SJSA1 (cell line): ENCODE data around the gene NEXN. TPM values are rescaled to one million over a fixed set of nuclear protein-coding genes. Genes with fewer than 3 reads are reported as not detected.

Source experiments
- DNase-seq, 2 experiments: peaks; one replicate each; pipeline ENCODE4 v3.0.0-alpha.2; 2015 to 2020; ENCODE audit warnings: low spot score in 2 of 2, low read depth in 1 of 2
- H3K27ac ChIP-seq: fragments of 250-450 bp; sonication (Bioruptor Pico); 2 replicates; pipeline ENCODE4 v1.5.1; 2020; ENCODE audit warnings: mild to moderate bottlenecking, moderate library complexity
- H3K27me3 ChIP-seq: fragments of 250-450 bp; sonication (Bioruptor Pico); replicated peaks from 2 replicates; pipeline ENCODE4 v1.5.1; 2020; ENCODE audit warnings: mild to moderate bottlenecking, moderate library complexity
- H3K36me3 ChIP-seq: fragments of 250-450 bp; sonication (Bioruptor Pico); 2 replicates; pipeline ENCODE4 v1.5.1; 2020; ENCODE audit warnings: mild to moderate bottlenecking
- H3K4me1 ChIP-seq: fragments of 250-450 bp; sonication (Bioruptor Pico); replicated peaks from 2 replicates; pipeline ENCODE4 v1.6.1; 2021; ENCODE audit warnings: mild to moderate bottlenecking
- H3K4me3 ChIP-seq: fragments of 250-450 bp; sonication (Bioruptor Pico); 2 replicates; pipeline ENCODE4 v1.5.1; 2020; ENCODE audit warnings: mild to moderate bottlenecking
- H3K9me3 ChIP-seq: fragments of 250-450 bp; sonication (Bioruptor Pico); replicated peaks from 2 replicates; pipeline ENCODE4 v1.5.1; 2020; ENCODE audit warnings: mild to moderate bottlenecking
- total RNA-seq: library from RNA; depleted of rRNA; stranded (reverse); fragments of >200 nt; shearing (Covaris generic); gene quantifications from 2 replicates; pipeline ENCODE4 v1.2.3, GENCODE V29; 2014

The NEXN gene
- total RNA-seq, 1 experiment from 2014 or later: 36.0 TPM

DNA sequence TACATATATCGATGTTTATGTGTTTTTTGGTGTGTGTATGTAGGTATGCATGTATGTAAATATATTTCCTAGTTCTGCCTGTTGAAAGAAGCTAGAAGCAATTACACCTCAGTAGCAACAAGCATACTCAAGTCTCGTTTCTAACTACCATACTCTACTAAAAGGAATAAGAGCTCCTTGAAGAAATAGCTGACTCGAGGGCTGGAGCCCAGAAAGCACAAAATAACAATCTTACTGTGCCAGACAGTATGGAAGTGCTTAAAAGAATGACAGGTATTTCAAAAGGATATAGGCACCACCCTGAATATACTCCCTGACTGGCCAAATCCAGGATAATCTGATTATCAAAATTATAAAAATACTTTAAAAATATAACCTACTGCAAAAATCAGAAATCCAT is 67.3 kb downstream of the NEXN start:
- no peak for DNase-seq
- no peak overlapping the region for H3K27ac ChIP-seq
- H3K4me3 ChIP-seq: no peak overlapping the region
- peaks cover 98% of the 10 kb centered on the region for H3K36me3 ChIP-seq
- no peaks in the 10 kb centered on the region for H3K9me3 ChIP-seq
- H3K27me3 ChIP-seq: no peaks in the 10 kb centered on the region
- no peaks in the 10 kb centered on the region for H3K4me1 ChIP-seq

DNA sequence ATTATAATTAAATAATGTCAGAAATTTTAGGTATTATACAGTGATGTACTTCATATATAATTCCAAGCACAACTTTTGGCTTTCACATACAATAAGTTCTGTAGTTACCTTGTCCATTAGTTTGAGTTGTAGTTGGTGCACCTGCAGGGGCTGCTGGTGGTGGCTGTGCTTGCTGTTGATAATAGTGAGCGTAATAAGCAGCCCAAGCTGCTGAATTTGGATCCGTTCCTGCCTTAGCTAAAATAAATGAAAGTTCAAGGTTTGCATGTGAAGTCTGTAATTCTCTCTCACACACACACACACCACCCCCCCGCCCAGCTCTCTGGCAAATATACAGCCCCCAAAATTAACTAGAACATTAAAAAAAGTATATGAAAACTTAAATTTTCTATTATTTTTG is 68.0 kb downstream of the NEXN start:
- Histone ChIP-seq H3K4me3 (no peak overlapping the region), H3K27ac (no peak overlapping the region), H3K36me3 (peaks cover 98% of the 10 kb centered on the region), H3K9me3 (no peaks in the 10 kb centered on the region), H3K27me3 (no peaks in the 10 kb centered on the region), H3K4me1 (no peaks in the 10 kb centered on the region)
- DNase-seq: no peak

DNA sequence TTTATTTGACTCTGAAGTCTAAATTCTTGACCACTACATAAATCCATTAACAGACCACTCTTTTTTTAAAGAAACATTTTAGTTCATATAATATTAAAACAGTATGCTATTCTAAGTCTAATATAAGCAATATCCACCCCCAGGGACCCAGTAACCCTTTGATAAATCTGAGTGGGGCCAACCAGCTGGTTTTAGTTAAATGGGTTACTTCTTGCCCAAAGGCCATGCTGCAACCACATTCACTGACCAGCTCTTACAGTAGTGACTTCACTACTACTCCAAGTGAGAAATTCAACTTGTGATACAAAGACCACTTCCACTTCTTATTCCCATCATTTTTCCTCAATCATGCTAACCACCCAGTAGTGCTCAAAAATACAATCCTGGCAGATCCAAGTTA is 70.0 kb downstream of the NEXN start:
- H3K27ac ChIP-seq: no peak overlapping the region
- no peak overlapping the region for H3K4me3 ChIP-seq
- H3K9me3 ChIP-seq: no peaks in the 10 kb centered on the region
- H3K27me3 ChIP-seq: no peaks in the 10 kb centered on the region
- no peak for DNase-seq
- peaks cover 99% of the 10 kb centered on the region for H3K36me3 ChIP-seq
- no peaks in the 10 kb centered on the region for H3K4me1 ChIP-seq

DNA sequence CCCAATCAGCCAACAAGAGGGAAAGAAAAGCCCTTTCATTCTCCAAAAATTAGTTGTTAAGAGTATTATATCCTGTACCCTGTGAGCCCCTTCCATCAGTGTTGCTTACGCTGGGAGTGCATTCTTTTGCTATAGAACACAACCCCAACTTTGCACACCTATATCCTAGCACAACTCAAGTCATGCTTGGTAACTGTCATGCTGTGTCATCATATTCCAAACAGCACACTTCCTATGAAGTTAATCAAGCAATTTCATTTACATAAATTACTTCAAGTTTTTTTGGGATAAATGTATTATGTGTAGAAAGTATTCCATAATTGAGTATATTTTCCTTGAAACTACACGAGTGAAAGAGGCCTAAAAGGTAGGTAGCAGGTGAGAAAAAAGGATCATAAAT is 70.4 kb downstream of the NEXN start:
- Histone ChIP-seq H3K27ac (no peak overlapping the region), H3K36me3 (peaks cover 100% of the 10 kb centered on the region), H3K4me1 (no peaks in the 10 kb centered on the region), H3K9me3 (no peaks in the 10 kb centered on the region), H3K27me3 (no peaks in the 10 kb centered on the region), H3K4me3 (no peak overlapping the region)
- no peak for DNase-seq

DNA sequence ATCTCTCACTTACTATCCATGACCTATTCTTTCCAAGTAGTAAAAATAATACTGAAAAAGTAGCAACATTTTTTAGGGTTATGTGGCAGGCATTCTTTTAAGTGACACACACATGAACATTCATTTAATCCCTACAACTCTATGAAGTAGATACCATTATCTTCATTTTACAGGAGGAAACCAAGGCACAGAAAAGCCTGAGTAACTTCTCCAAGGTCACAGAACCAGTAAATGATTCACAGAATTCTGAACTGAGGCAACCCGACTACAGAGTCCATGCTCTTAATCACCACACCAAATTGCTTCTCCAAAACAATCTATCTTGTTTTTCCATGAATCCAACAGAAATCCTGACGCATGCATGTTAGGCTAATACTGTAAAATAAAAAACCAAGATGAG is 73.0 kb downstream of the NEXN start:
- no peak overlapping the region for H3K4me3 ChIP-seq
- H3K27ac ChIP-seq: no peak overlapping the region
- no peak for DNase-seq
- H3K36me3 ChIP-seq: peaks cover 100% of the 10 kb centered on the region
- no peaks in the 10 kb centered on the region for H3K27me3 ChIP-seq
- H3K9me3 ChIP-seq: no peaks in the 10 kb centered on the region
- H3K4me1 ChIP-seq: peaks cover 11% of the 10 kb centered on the region

DNA sequence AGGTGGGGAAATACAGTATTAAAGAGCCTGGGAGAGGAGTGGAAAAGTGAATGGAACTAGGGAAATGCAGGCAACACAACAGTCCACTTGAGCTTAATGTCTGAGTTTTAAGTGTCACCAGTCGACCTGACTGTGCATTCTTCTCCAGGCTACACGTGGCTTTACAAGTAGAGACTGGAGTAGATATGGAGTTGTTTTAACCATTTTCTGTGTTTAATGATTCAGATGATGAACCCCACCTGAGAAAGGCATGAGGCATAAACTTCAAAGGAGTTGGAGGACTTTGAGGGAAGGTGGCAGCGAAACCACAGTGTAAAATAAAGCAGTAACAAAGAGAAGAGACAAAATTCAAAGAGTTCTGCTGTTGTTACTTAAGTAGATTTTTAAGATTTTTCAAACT is 77.9 kb downstream of the NEXN start:
- H3K27me3 ChIP-seq: no peaks in the 10 kb centered on the region
- no peak for DNase-seq
- no peaks in the 10 kb centered on the region for H3K9me3 ChIP-seq
- H3K36me3 ChIP-seq: peaks cover 100% of the 10 kb centered on the region
- H3K4me1 ChIP-seq: peaks cover 11% of the 10 kb centered on the region
- no peak overlapping the region for H3K4me3 ChIP-seq
- H3K27ac ChIP-seq: no peak overlapping the region

DNA sequence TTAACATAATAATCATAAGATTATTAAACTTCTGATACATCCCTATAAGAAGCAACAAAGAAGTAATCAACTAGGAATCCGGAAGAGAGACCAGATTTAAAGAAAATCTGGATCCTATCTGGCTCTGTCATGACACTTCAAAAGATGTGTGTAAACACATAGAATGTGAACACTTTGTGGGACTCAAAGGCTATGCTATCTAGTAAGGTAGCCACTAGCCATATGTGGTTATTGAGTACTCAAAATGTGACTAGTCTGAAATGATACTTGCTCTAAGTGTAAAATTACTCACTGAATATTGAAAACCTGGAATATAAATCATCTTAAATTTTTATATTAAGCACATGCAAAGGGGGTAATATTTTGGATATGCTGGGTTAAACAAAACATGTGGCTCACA is 81.8 kb downstream of the NEXN start:
- H3K36me3 ChIP-seq: peaks cover 82% of the 10 kb centered on the region
- H3K27me3 ChIP-seq: no peaks in the 10 kb centered on the region
- no peak overlapping the region; the same call in 1 of the 2 replicates for H3K27ac ChIP-seq
- DNase-seq: no peak
- peaks cover 8% of the 10 kb centered on the region for H3K4me1 ChIP-seq
- H3K4me3 ChIP-seq: no peak overlapping the region
- no peaks in the 10 kb centered on the region for H3K9me3 ChIP-seq

DNA sequence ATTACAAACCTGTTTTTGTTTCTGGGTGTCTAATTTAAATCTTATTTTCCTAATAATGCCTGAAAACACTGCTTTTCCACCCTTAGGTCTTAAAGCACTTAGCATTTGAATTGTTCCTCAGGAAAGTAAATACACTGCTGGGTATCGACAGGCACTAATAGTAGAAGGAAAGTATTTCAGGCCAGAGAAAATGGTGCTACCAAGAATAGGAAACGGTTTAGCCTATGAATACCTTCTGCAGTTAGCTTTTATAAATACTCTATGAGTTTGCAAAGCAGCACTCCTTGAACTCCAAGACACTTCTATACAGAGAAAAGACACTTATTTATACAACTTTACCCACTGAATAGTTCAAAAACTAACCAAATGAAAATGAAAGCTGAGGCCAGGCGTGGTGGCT is 83.7 kb downstream of the NEXN start:
- H3K9me3 ChIP-seq: no peaks in the 10 kb centered on the region
- peaks cover 18% of the 10 kb centered on the region for H3K4me1 ChIP-seq
- H3K4me3 ChIP-seq: no peak overlapping the region
- DNase-seq: no peak
- H3K27ac ChIP-seq: no peak overlapping the region
- peaks cover 82% of the 10 kb centered on the region for H3K36me3 ChIP-seq
- no peaks in the 10 kb centered on the region for H3K27me3 ChIP-seq

DNA sequence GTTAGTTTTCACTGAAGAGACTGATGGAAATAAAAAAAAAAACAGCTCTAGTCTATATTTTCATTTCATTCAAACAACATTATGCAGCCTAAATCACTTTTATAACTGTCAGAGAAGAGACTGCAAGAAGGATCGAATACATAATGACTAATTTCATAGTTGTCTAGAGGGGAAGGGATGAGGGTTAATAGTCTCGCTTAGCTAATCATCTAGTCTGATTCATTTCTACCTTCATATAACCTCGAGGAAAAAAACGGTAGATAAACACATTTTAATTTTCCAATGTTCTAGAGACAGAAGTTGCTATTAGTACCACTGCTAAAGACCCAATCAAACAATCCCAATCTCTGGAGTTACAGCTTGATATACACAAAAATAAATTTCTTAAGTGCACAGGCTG is 87.0 kb downstream of the NEXN start:
- Histone ChIP-seq H3K36me3 (peaks cover 72% of the 10 kb centered on the region), H3K4me1 (peaks cover 21% of the 10 kb centered on the region), H3K4me3 (no peak overlapping the region), H3K27me3 (no peaks in the 10 kb centered on the region), H3K9me3 (no peaks in the 10 kb centered on the region), H3K27ac (no peak overlapping the region)
- no peak for DNase-seq

DNA sequence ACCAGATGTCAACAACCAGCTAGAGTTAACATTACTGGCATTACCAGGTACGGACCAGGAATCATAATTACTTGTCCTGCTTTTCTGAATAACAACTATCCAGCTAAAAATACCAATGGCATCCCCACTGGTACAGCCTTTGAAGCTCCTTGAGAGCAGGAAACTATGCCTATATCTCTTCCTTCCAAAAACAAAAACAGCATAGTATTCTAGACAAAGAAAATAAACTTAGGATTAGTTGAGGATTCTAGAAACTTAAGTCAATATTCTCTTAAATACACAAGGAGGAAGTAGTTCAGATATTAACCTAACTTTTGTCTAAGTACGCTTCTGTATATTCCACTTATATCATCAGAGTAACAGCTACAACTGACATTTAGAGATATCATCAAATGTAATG is 87.5 kb downstream of the NEXN start:
- peak in 1 of 2 experiments; percentile 26 for DNase-seq
- no peak overlapping the region for H3K4me3 ChIP-seq
- peaks cover 67% of the 10 kb centered on the region for H3K36me3 ChIP-seq
- H3K9me3 ChIP-seq: no peaks in the 10 kb centered on the region
- H3K27ac ChIP-seq: no peak overlapping the region
- peaks cover 21% of the 10 kb centered on the region for H3K4me1 ChIP-seq
- no peaks in the 10 kb centered on the region for H3K27me3 ChIP-seq

DNA sequence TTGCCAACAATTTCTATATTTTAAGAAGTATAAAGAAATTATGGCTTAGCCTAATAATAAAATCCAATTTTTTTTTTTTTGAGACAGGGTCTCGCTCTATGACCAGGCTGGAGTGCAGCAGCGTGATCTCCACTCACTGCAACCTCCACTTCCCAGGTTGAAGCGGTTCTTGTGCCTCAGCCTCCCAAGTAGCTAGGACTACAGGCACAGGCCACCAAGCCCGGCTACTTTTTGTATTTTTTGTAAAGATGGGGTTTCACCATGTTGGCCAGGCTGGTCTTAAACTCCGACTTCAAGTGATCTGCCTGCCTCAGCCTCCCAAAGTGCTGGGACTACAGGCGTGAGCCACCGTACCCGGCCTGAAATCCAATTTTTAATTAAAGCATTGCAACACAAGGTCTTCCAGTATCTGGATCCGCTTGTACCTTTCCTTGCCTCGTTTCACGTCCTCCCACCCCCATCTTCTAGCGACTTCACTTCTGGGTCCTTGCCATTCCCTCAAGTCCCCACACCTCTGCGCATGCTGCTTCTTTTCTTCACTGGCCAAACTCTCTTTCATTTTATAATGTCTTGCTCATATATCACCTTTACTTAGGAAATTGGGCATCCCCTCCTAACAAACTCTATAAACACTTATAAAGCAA is 88.1 kb downstream of the NEXN start:
- no peaks in the 10 kb centered on the region for H3K27me3 ChIP-seq
- H3K9me3 ChIP-seq: no peaks in the 10 kb centered on the region
- H3K36me3 ChIP-seq: peaks cover 61% of the 10 kb centered on the region
- peaks cover 21% of the 10 kb centered on the region for H3K4me1 ChIP-seq
- no peak overlapping the region for H3K27ac ChIP-seq
- no peak for DNase-seq
- peak overlapping the region; percentile 60; the same call in 1 of the 2 replicates for H3K4me3 ChIP-seq

DNA sequence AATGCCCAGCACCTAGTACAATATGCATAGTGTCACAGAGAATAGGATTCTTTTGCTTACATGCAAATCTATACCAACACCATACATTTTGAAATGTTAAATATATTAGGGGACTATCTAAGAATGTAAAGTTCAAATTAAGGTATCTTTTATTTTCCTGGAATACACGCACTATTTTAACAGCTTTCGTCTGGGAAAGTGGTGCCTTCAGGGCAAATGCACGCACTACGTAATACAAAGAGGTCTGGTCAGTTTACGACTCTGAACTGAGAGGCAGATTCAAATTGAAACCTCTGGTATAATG is 89.5 kb downstream of the NEXN start:
- peak overlapping the region; percentile 60 for H3K4me3 ChIP-seq
- DNase-seq: no peak

DNA sequence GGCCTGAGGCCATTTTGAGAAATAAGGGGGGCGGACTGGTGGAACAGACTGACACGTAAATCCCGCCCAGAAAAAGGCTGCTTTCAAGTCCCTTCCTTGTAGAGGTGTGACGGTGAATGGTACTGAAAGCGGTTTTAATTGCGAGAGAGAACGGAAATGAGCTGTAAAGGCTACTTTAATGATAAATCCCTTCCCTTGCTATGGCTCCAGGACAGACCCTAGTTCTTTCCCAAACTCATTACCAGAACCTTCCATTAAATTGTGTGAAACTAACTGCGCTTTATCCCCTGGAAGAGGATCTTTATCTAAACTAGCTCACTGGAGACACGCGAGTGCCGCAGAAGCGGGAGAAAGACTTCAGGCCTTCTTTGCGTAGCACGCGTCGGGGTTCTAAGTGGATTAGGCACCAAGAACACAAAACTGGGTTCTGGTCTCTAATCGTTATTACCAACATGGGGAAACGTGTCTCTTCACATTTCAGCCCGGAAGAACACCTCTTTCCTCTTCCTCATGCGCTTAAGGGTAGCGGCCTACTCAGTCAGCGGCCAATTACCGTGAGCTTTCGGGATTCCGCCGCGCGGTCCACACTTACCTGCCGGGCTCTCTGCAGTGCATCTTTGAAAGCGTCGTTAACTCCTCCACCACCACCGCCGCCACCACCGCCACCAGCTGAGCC is 90.0 kb downstream of the NEXN start:
- peak; percentile 82 to 89 for DNase-seq
- Histone ChIP-seq H3K4me1 (peaks cover 21% of the 10 kb centered on the region), H3K27ac (peak overlapping the region; percentile 93), H3K9me3 (no peaks in the 10 kb centered on the region), H3K27me3 (no peaks in the 10 kb centered on the region), H3K4me3 (peak overlapping the region; percentile 60), H3K36me3 (peaks cover 54% of the 10 kb centered on the region)

More for the DNA sequence above, 89.5 kb downstream of the NEXN start:
- Histone ChIP-seq H3K27me3 (no peaks in the 10 kb centered on the region), H3K9me3 (no peaks in the 10 kb centered on the region), H3K4me1 (peaks cover 21% of the 10 kb centered on the region), H3K27ac (peak overlapping the region; percentile 93), H3K36me3 (peaks cover 57% of the 10 kb centered on the region)

DNA sequence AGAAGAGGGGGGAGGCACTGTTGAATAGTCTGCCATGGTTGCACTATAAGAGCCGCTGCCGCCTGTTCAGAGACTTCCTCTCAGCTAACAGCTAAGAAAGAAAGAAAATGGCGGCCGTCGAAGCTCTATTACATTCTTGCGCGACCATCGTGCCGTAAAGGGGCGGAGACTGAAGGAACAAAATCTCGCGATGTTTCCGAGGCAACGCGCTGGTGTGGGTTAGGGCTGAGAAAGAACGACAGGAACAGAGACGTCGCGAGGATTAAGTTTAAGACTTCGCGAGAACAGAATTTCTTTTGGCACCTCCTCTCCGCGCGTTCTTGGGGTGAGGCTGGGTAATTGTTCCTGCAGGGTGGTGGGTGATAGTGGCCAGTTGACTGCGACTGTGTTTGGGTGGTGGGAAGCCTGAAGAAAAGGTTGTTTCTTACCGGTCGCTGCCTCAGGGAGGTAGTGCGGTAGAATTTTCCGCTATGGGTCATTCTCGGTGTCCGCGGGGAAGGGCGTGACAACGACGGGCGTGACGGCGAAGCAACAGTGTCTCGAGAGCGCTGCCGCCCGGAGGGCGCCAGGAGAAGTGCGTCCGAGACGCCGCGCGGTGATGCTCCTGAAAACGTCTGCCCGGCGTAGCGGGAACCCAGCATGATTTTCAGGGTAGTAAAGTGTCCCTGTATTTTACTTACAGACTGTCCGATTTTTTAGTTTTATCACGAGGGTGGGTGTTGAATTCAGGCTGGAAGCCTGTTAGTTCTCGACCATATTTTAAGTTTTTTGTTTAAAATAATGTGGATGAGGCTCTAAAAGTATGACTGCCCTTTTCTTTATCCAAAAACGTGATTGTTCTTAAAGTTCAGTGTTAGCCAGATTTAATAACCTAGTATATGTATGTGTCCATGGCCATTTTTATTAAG is 90.8 kb downstream of the NEXN start, which contains the start of gene FUBP1:
Gene FUBP1, minus strand, starts transcription at position 104 of the 908 bp plus-strand sequence. Its CDS starts 68 bp downstream, at position 36.
- Histone ChIP-seq H3K27ac (peak within 1 kb of the TSS; percentile 93), H3K4me3 (peak within 1 kb of the TSS; percentile 60), H3K27me3 (no peaks in the 10 kb centered on the region), H3K4me1 (peaks cover 21% of the 10 kb centered on the region), H3K36me3 (peaks cover 56% of the 10 kb centered on the region), H3K9me3 (no peaks in the 10 kb centered on the region)
- DNase-seq: peak; percentile 97 to 100
